Inflammatory macrophage treated with lipopolysaccharide for 1 hour (primary cell): ENCODE measurements around the gene PLEKHA7.

Source experiments
- DNase-seq, 2 donors: peaks; one replicate each; pipeline ENCODE4 v3.0.0-alpha.2; 2020 to 2022

The PLEKHA7 gene

DNA sequence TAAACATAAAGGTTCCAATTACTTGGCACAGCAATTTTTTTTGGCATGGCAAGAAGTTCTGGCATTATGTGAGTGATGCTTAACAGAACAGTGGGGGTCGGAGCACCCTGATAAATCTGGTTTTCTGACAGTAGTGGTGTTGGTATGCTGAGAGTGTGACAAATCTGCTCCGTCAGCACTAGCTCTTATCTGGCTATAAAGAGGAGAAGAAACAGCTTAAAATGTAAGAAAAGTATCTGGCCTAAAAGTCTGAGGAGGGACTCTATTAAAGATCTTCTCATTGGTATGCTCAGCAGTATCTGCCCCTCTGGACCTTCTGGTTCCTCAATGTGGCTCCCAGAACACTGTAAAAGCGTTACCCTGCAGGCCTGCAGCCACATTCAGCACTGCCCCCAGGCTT is 137.4 kb downstream of the PLEKHA7 start:
- DNase-seq = no peak

DNA sequence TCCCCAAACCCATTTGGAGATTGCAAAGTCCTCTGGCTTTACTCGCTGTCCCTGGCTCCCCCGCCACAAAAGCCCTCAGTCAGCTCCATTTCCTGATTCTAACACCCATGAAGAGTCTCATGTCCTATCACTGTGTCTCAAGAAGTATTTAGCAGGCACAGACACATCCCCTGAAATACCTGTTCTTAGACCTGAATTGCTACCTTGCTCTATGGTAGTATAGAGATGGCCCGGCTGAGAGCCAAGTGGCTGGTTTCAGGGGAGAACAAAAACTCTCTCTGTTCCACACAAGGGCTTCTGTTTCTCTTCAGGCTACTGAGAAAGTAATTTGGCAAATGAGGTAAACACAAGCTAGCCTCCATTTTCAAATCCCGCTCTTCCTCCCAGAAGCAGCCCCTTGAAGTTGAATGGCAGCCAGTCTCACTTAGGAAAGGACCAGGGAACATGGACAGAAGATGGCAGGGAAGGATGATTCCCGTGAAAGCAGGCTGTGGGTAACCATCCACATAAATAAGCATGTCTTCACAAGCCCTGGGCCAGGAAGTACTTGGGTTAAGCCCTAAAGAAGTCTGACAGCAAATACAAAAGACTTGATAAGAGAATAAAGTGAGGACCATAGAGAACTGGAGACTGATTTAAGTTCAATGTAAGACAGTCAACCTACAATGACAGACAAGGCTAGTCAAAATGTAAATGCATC is 138.0 kb downstream of the PLEKHA7 start:
- no peak for DNase-seq

DNA sequence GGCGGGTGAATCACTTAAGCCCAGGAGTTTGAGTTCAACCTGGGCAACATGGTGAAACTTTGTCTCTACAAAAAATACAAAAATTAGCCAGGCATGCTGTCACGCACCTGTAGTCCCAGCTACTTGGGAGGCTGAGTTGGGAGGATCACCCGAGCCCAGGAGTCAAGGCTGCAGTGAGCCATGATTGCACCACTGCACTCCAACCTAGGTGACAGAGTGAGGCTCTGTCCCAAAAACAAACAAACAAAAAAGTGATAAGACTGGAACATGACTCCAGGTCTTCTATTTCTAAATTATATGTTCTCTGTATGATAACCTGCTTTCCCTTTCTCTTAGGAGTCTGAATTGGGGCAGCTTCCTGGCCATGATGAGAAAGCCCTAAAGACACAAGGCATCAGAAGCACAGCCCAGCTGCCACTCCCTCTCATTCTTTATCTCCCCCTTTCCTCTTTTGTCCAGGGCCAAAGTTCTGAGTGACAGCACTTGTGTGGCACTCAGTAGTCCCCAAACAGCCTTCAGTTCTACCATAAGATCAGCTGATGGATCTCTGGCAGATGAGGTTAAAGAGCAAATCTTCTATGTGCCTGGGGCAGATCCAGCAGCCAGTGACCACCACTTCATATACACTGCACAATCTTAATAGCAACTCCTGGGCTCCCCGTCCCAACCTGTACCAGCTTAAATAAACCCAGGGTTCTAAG is 139.8 kb downstream of the PLEKHA7 start:
- DNase-seq = no peak

DNA sequence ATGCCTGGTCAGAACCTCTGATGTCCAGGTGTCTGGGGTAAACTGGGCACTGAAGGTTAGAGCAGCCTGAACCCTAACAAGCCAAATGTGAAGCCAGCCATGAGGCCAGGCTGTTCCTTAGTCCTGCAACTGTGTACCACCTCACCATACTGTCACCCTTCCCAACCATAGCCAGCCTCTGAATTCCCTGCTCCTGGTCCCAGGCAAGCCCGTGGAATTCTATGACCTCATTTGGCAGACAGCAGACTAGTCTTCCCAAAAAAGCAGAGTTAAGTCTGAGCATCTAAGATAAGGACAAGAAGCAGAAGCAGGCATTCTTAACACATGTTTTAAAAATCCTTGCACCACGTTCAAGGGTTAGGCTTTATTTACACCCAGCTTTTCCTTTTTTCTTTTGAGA is 140.9 kb downstream of the PLEKHA7 start:
- no peak for DNase-seq

DNA sequence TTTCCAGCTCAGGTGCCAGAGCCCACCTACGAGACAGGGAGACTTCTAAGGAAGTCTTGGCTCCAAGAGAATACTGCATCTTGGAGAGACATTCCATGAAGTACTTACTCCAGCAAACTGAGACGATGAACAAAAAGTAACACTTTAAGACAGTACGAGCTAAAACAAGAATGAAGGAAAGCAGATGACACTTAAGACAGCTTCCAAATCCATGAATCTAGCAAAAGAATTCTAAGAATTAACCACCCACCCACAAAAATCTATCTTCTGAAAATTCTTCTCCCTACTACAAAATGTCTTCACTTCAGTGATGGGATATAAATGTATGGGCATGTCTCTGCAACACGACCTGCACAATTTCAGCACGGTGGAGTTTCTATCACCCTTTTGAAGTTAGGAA is 142.8 kb downstream of the PLEKHA7 start:
- no peak for DNase-seq

DNA sequence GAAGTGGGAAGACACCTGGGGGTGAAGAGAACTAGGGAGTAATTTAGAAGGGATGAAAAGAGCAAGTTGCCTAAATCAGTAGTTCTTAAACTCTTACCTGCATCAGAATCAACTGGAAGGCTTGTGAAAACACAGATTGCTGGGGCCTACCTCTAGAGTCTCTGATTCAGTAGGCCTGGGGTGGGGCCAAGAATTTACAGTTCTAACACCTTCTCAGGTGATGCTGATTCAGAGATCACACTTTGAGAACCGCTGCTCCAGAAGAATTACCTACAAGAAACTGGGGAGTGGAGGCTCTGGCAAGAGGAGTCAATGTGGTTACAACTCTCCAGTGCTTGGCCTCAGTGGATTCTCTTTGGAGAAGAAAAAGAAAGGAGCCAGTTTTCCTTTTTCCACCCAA is 147.1 kb downstream of the PLEKHA7 start:
- no peak for DNase-seq

DNA sequence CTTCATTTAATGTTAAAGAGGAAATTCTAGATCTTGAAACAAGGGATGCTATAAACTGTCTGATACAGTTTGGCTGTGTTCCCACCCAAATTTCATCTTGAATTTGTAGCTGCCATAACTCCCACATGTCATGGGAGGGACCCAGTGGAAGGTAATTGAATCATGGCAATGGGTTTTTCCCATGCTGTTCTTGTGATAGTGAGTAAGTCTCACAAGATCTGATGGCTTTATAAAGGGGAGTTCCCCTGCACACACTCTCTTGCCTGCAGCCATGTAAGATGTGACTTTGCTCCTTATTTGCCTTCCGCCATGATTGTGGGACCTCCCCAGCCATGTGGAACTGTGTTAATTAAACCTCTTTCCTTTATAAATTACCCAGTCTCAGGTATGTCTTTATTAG is 149.8 kb downstream of the PLEKHA7 start:
- DNase-seq = peak; percentile 64 to 86

DNA sequence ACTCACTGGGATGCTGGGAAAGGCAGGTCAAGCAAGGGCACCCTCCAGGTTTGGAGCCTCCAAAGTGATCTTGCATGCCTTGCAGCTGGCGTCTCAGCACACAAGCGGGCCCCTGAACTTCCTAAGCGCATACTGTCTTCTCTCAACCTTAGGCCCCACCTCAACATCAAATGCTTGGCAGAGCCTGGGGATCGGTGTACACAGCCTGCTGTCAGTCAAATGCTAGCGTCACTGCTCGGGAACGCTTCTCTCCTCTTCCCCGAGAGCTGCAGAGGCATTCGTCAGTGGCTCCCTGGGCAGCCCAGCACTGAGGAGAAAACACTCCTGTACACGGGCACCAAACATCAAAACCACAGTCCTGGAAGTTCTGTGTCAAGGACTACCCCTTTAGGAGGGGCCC is 150.8 kb downstream of the PLEKHA7 start:
- no peak for DNase-seq

DNA sequence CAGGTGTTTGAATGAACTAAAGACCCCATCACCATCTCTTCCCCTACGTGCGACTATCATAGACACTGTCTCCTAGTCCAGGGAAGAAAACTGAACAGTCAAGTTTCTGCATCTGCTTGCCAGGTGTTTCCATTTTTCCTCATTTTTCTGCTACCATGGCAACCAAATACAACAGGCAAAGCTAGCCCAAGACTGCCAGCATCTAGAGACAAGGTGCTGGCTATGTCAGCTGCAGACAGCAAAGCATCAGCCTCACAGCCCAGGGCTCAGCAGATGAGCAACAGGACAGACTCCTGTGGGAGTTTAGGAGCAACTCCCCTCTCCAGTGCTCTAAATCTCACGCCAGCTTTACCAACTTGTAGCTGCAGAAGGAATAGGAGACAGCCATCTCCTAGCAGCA is 151.5 kb downstream of the PLEKHA7 start:
- DNase-seq = no peak

DNA sequence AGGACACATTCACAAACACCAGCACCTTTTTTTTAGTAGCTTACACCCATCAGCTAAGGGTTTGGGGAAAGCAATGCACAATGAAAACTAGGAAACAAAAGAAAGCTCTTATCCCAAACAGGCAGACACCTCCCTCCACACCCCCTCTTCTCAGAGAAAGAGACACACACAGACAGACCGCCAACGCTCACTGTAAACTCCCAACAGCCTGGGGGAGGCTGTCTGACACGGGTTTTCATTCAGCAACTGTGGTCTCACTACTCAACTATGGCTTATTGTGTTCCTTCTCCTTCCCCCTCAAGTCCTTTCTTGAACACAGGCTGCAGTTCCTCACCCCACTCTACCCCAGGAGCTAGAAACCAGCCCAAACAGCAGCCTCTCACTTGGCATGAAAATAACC is 152.4 kb downstream of the PLEKHA7 start:
- DNase-seq = no peak

DNA sequence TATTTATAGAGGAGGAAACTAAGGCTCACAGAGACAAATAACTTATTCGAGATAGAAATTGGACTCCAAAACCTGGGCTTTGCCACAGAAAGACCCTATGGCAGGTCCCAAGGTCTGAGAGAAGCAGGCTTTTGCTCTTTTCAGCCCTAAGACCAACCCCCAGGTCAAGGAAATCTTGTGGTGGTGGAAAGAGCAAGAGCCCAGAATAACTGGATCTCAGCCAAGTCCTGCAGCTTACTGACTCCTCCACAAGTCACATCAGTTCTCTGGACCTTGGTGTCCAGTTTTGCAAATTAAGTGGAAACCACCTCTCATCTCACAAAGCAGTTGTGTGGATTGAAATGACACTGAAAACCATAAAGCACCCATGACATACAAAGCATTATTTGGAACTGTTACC is 153.6 kb downstream of the PLEKHA7 start:
- peak in 1 of 2 donors; percentile 49 for DNase-seq

DNA sequence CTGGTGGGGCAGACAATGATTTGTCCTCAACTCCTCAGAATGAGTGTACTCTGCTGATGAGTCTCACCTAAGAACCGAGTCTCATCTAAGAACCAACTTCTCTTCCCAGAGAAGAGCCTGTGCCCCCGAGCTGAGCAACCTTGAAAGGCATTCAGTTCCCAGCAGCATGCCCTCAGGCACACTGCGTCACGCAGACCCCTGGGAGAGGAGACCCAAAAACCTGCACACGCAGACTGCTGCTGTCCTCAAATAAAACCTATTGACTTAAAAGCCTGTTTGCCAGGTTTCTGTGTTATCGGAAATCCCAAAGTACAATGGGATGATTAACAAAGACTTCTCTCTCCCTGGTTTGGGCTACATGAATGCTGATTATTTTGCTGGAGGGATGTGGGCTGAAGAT is 154.6 kb downstream of the PLEKHA7 start:
- DNase-seq = no peak

DNA sequence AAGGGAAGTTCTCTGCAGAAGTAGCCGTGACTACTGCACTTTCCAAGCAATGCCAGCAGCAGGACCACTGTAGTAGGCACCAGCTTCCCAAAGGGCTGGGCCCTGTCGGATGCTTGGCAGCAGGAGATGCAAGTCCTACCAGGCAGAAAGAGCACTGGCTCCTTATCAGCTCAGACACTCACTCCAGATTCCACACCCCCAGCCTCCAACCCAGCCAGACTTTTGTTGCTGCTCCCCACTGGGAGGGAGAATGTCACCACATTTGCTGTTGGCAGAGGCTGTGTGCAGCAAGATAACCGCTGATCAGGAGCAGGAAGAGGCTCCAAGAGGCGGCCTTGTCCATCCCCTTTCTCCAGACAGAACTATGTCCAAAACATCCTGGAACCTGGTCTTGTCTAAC is 157.0 kb downstream of the PLEKHA7 start:
- no peak for DNase-seq

DNA sequence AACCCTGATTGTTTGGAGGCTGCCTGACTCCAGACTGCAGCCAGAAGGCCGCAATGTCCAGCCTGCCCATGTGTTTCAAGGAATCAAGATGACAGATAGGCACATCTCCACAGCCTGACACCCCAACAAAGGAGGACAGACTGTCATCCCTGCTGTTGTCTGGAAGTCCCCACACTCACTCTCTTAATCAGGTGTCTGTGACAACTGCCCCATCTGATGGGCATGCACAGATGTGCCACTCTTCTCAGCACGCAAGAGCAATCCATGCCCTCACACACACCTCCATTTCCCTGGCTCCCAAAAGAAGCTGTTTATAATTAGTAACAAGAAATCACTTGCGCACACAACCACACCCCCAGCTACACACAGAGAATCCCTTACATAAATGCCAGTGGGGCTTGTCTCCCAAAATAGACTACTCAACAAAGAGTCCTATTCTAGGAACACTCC is 158.2 kb downstream of the PLEKHA7 start:
- DNase-seq = no peak

DNA sequence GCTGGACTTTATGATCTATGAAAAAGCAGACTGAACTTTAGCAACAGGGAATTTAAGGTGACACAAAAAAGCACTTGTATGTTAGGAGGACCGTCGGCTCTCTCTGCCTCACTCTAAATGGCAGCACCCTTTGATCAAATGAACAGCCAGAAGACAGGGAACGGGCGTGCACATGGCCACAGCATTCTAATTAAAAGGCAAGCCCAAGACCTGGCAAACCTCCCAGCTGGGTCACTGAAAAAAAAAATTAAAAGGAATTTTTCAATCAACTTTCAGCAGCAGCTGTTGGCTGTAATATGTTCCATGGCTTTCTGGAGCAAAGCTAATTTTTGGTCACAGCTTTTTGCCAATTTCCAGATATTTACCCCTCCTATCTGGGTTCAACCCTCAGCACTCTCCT is 159.2 kb downstream of the PLEKHA7 start:
- no peak for DNase-seq

DNA sequence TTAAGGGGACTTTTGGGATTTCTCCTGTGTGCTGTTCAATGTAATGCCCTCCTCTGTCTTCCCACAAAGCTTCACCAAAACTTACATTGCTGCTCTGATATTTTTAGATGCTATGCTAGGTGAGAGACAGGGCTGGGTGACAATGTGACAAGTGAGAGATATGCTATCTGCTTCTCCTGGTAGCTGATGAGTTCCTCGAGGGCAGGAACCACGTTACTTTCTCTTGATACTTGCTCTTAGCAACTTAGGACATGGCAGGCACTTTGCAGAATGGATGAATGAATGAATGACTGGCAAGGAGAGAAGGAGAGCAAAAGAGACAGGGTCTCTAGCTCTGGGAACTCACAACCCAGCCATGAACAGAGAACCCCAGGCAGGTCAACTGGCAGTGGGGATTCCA is 160.4 kb downstream of the PLEKHA7 start:
- no peak for DNase-seq

DNA sequence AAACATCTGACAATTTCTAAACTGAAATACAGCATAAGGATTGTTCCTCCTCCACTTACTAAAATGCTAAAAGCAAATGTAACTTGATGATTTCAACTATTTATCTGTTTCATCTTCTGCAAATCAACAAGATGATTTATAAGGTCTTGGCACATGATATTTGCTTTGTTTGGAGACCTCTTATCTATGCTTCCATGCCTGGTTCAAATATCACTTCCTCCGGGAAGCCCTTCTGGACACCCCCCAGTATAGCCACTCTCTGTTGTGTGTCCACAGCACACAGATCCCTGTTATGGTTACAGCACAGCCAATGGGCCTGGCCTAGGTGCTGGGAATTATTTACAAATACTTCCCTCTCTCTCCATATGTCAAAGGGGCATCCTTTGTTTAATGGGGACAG is 160.9 kb downstream of the PLEKHA7 start:
- DNase-seq = no peak

DNA sequence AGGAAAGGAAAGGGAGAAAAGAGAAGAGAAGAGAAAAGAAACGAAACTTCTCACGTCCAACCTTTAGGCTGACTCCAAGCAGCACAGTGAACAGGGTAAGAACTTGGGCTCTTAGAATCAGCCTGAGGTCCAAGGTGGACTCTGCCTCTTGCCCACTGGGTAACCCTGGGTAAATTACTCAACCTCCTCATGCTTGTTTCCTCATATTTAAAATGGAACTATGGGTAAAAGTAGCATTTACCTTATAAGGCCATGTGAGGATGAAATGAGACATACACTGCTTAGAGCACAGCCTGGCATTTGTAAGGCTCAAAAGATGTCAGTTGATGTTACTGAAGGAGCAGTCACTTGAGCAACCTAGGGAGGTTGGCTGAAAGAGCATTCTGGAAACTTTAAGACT is 167.9 kb downstream of the PLEKHA7 start:
- DNase-seq = no peak

DNA sequence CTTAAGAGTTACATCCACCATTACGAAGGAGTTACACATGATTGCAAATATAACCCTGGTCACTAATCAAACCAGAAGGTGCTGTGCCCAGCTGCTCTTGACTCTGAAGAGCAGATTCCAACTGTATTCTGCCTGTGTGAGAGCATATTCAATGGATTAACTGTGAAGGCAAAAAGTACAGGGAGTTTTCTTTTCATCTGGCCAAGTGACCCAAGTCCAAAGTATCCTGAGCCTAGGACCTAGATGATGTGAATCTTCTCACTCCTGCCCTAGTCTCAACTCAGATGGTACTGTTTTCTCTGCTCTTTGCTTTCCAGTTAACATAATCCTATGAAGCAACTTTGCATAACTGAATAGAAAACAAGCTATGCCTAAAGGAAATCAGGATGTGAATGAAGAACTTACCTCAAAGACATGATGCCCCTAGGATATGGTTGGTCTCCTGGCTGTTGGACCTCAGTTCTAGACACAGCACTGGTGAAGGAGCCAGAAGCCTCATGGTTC is 169.9 kb downstream of the PLEKHA7 start:
- no peak for DNase-seq

DNA sequence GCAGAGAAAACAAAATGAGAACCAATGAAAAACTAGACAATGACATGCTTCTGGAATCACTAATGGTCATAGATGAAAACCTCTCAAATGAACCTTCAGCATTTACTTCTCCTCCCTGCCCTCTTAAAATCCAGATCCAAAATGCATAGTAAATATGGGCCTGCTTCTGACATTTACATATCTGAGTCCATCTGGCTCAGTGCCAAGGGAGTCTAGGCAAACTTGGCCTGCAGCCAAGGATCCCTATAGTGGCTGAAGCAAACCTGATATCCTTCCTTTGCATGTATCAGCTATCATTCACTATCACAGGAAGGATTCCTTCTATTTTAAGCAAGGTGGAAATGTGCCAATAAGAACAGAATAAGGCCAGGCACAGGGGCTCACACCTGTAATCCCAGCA is 170.9 kb downstream of the PLEKHA7 start:
- DNase-seq = no peak

DNA sequence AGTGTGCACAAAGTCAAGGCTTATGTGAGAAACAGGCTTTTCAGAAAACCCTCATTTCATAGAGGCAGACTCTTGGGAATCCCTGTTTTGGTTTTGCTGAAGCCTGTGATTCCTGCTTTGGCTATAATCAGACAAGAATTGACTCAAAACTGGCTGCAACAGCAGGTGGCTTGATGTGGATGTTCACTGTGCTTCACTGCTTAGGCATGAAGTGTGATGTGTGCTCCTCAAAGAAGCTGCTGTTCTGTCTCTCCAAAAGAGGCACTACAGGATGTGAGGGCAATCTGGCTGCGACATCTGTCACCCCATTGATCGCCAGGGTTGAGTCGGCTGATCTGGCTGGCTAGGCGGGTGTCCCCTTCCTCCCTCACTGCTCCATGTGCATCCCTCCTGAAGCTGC is 172.2 kb downstream of the PLEKHA7 start:
- DNase-seq = no peak

DNA sequence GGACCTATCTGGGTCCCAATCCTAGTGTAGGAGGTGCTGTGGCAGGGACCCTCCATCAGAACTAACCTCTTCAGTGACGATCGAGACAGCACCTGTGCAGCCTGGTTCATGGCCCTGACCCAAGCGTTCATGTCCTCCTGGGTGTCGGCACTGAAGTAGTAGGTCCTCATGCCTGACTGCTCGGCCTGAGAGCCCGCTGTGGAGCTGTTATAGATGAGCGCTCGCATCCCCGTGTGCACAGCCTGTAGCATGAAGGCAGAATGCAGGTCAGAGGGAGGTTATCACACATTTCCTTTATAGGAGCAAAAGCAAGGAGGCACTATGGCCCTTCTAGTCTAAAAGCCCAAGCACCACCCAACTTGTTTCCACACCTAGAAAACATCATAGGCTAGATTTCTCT is 172.7 kb downstream of the PLEKHA7 start:
- no peak for DNase-seq

DNA sequence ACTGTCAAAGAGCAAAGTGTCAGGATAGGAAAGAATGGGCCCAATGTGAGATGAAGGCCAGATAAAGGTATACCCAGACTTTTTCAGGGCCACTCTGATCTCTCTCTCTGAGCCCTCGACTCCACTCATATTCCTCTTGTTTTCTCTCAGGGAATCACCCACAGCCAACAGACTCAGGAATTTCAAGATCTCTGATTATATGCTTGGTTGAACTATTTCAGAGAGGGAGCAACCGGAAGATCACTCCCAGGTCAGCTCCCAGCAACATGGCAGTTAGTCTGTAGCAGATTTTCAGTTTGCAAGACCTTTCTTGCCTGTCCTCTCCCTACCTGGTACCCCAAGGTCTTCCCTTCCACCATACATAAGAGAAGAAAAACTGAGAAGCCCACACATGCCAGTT is 173.3 kb downstream of the PLEKHA7 start:
- DNase-seq = no peak

DNA sequence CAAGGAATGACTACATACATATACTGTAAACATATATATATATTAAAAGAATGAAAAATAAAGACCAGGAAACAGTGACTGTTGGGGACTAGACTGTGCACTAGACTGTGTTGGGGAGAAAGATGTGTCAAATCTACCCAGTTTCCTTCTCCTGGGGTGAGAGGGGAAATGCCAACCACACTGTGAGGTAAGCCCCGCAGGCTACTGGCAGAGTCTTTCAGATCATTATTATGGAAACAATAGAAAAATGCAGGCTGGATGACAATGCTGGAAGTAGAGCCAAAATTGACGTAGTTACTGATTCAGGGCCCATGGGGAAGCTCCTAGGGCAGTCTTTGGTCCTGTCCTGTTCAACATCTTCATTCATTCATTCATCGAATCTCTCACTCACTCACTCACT is 174.4 kb downstream of the PLEKHA7 start:
- no peak for DNase-seq

DNA sequence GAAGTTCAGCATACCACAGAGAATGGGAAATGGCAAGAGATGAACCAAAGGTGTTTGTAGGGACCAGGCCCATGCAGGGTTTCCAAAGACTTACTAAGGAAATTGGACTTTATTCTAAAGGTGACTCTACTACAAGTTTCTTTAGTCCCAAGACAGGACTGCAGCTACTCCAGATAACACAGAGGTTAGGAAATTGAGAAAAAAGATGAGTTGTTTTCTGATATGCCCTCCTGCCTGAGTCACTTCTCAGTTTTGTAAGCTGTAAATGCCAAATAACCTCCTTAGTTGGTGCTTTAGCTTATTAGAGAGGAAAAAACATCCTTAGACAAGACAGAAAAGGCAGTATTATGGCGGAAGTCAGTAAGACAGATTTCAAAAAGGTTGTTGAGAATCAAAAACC is 179.8 kb downstream of the PLEKHA7 start:
- DNase-seq = no peak
